Lower lobe of right lung (tissue), 2 donors: ENCODE data around the gene NOD1. TPM values are rescaled to one million over a fixed set of nuclear protein-coding genes. Genes with fewer than 3 reads are reported as not detected.

Experiments used
- ATAC-seq, 2 donors: fragments of 200-7000 bp; cut with Tn5 transposase; one replicate each; pipeline ENCODE4 v1.9.1; 2020 to 2022; ENCODE audit warnings: mild to moderate bottlenecking in 2 of 2, moderate library complexity in 2 of 2
- DNase-seq: peaks from one replicate; pipeline ENCODE4 v3.0.0-alpha.2; 2020
- H3K27ac ChIP-seq: fragments of 200-600 bp; one replicate; pipeline ENCODE4 v1.8.0; 2022
- H3K27me3 ChIP-seq: fragments of 200-600 bp; one replicate; pipeline ENCODE4 v1.8.0; 2022; ENCODE audit warnings: low read depth
- H3K36me3 ChIP-seq: fragments of 200-600 bp; one replicate; pipeline ENCODE4 v1.8.0; 2022; ENCODE audit warnings: mild to moderate bottlenecking
- H3K4me1 ChIP-seq: fragments of 200-600 bp; one replicate; pipeline ENCODE4 v1.8.0; 2022
- H3K4me3 ChIP-seq: fragments of 200-600 bp; one replicate; pipeline ENCODE4 v1.8.0; 2022; ENCODE audit warnings: mild to moderate bottlenecking
- H3K9me3 ChIP-seq: fragments of 200-600 bp; one replicate; pipeline ENCODE4 v1.8.0; 2022
- CTCF ChIP-seq: fragments of 200-600 bp; IDR thresholded peaks from one replicate; pipeline ENCODE4 v1.8.0; 2022; ENCODE audit warnings: antibody characterized with exemption, mild to moderate bottlenecking
- intact Hi-C: fragments of 100-400 bp; cut with DNase I; formaldehyde crosslinking; loops from one replicate; pipeline ENCODE4 v1.11.0; 2022
- total RNA-seq: library from RNA; stranded (reverse); fragmentation: NEBNext Ultra II Directional; extraction: Animal tissue kit (Norgen Biotek cat#: 25700); gene quantifications from one replicate; pipeline ENCODE4 v1.2.1, GENCODE V29; 2021
- donor health status: DM: no; HTN: yes; CAD: no; lungs with severe emphysema.

NOD1 gene
- total RNA-seq, 1 donor from 2014 or later, result 42.9 TPM

GRCh38 chr7:30505174-30505697 lies 26.7 kb upstream of the NOD1 start:
- Histone ChIP-seq H3K27ac (peak overlapping the region; percentile 83), H3K36me3 (no peaks in the 10 kb centered on the region), H3K27me3 (no peaks in the 10 kb centered on the region), H3K9me3 (no peaks in the 10 kb centered on the region), H3K4me1 (peaks cover 34% of the 10 kb centered on the region), H3K4me3 (peak overlapping the region; percentile 87)
- DNase-seq (no peak), ATAC-seq (peak in 1 of 2 donors; percentile 32)
- intact Hi-C loops, result no loop called here
- TF ChIP-seq CTCF, result no peak

GRCh38 chr7:30504301-30505173 lies 26.0 kb upstream of the NOD1 start, which contains the start of gene GGCT:
TSS of gene GGCT (minus strand) at chr7:30504829. CDS start at chr7:30504709, 120 bp downstream.
- Histone ChIP-seq H3K36me3 (no peaks in the 10 kb centered on the region), H3K27me3 (no peaks in the 10 kb centered on the region), H3K27ac (peak within 1 kb of the TSS; percentile 83), H3K9me3 (no peaks in the 10 kb centered on the region), H3K4me3 (peak within 1 kb of the TSS; percentile 87), H3K4me1 (peaks cover 29% of the 10 kb centered on the region)
- ATAC-seq (peak; percentile 99), DNase-seq (peak; percentile 99)
- intact Hi-C loops, result no loop called here
- TF ChIP-seq CTCF, result no peak

- no peaks in the 10 kb centered on the region for H3K9me3 ChIP-seq
- intact Hi-C loops, result no loop called here
- H3K27me3 ChIP-seq, result no peaks in the 10 kb centered on the region
- H3K36me3 ChIP-seq, result no peaks in the 10 kb centered on the region
- DNase-seq (no peak), ATAC-seq (peak; percentile 28 to 56)
- peaks cover 26% of the 10 kb centered on the region for H3K4me1 ChIP-seq
- peak overlapping the region; percentile 83 for H3K27ac ChIP-seq
- no peak for TF ChIP-seq CTCF
- peak overlapping the region; percentile 87 for H3K4me3 ChIP-seq
Measured at GRCh38 chr7:30503274-30504212, 25.0 kb upstream of the NOD1 start.

- intact Hi-C loops, result no loop called here
- H3K27ac ChIP-seq, result no peak overlapping the region
- TF ChIP-seq CTCF, result no peak
- no peak for DNase-seq
- no peak for ATAC-seq
- no peaks in the 10 kb centered on the region for H3K27me3 ChIP-seq
- H3K36me3 ChIP-seq, result peaks cover 1% of the 10 kb centered on the region
- H3K4me1 ChIP-seq, result peaks cover 26% of the 10 kb centered on the region
- no peak overlapping the region for H3K4me3 ChIP-seq
- no peaks in the 10 kb centered on the region for H3K9me3 ChIP-seq
Measured at GRCh38 chr7:30502470-30503251, 24.1 kb upstream of the NOD1 start.

- DNase-seq (no peak), ATAC-seq (no peak)
- Histone ChIP-seq H3K27ac (no peak overlapping the region), H3K4me3 (no peak overlapping the region), H3K27me3 (no peaks in the 10 kb centered on the region), H3K9me3 (no peaks in the 10 kb centered on the region), H3K36me3 (peaks cover 14% of the 10 kb centered on the region), H3K4me1 (peaks cover 26% of the 10 kb centered on the region)
- intact Hi-C loops, result no loop called here
- no peak for TF ChIP-seq CTCF
Measured at GRCh38 chr7:30501264-30501663, 22.7 kb upstream of the NOD1 start.
